AG10803 (cell line): ENCODE results near the gene NRG3.

ENCODE experiments used
- DNase-seq: peaks from one replicate; pipeline ENCODE4 v3.0.0; 2010; ENCODE audit warnings: low read depth
- H3K4me3 ChIP-seq: 2 replicates; pipeline ENCODE4 v1.5.1; 2011; ENCODE audit warnings: mild to moderate bottlenecking, low read length, control low read depth
- TF ChIP-seq, protein P1 (sequence below): conservative IDR thresholded peaks from 2 replicates; pipeline ENCODE4 v1.5.1; 2011; ENCODE audit warnings: mild to moderate bottlenecking, low read length, control low read depth, inconsistent platforms

NRG3 gene

GRCh38 chr10:81950358-81950757 is 75.4 kb downstream of the NRG3 start:
- DNase-seq = no peak
- TF ChIP-seq, protein P1, sequence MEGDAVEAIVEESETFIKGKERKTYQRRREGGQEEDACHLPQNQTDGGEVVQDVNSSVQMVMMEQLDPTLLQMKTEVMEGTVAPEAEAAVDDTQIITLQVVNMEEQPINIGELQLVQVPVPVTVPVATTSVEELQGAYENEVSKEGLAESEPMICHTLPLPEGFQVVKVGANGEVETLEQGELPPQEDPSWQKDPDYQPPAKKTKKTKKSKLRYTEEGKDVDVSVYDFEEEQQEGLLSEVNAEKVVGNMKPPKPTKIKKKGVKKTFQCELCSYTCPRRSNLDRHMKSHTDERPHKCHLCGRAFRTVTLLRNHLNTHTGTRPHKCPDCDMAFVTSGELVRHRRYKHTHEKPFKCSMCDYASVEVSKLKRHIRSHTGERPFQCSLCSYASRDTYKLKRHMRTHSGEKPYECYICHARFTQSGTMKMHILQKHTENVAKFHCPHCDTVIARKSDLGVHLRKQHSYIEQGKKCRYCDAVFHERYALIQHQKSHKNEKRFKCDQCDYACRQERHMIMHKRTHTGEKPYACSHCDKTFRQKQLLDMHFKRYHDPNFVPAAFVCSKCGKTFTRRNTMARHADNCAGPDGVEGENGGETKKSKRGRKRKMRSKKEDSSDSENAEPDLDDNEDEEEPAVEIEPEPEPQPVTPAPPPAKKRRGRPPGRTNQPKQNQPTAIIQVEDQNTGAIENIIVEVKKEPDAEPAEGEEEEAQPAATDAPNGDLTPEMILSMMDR = no peak
- H3K4me3 ChIP-seq = no peak overlapping the region

- H3K4me3 ChIP-seq = no peak overlapping the region
- TF ChIP-seq, protein P1 = no peak
- DNase-seq = no peak
Observed at GRCh38 chr10:81953420-81953819, 78.4 kb downstream of the NRG3 start.

DNA sequence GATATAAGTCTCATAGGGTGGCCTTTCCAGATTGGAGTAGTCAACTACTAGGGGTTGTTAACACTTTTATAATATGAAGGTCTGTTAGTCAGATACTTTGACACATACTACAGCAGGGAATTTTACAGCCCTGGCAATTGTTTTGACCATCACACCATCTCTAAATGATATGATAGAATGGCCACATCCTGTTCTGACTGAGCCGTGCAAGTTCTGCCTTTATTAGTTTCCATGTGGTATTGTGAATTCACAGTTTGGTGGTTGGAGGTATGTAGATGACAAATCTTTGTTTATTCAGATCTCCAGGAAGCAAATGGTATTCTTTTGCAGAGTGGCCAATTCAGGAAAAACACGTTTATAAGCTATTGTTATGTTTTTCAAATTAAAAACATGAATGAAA is 83.0 kb downstream of the NRG3 start:
- DNase-seq = no peak
- TF ChIP-seq, protein P1 = no peak
- no peak overlapping the region for H3K4me3 ChIP-seq

- no peak for DNase-seq
- H3K4me3 ChIP-seq = no peak overlapping the region
- TF ChIP-seq, protein P1 = no peak
Observed at GRCh38 chr10:81959016-81959415, 84.0 kb downstream of the NRG3 start.

- DNase-seq = no peak
- TF ChIP-seq, protein P1 = no peak
- no peak overlapping the region for H3K4me3 ChIP-seq
Observed at GRCh38 chr10:81961451-81962184, 86.6 kb downstream of the NRG3 start.

DNA sequence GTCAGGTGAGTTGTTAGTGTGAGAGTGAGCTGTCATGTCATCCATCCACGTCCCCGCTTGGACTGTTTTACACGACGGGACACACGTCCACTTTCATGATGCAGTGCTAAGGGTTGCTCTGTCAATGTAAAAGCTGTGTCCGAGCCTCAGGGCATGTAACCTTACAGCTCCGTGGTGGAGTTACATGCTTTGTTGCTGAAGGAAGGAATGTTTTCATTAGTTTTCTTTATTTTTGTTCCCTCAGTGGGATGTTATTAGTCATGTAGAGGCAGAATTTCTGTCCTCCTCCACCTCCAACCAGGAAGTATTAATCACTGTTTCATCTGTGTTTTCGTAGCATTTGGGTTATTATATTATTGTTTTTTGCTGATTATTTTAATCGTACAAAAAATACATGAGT is 88.6 kb downstream of the NRG3 start:
- TF ChIP-seq, protein P1 = no peak
- no peak overlapping the region for H3K4me3 ChIP-seq
- no peak for DNase-seq

DNA sequence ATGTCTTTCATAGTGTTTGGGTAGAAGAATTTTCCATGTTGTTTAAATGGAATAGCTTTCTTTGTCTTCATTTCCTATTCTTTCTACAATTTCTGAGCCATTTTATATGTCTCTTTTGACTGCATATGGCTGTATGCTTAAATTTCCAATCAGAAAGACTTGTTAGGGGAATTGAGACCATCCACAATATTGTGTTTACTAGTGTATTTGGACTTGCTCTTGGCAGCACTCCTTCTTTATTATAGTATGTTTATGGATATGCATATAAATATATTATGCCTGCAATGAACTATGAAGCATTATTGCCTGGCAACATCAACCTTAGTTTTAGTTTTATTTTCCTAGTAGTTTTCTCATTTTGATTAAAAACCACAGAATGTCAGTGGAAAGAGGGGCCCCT is 92.7 kb downstream of the NRG3 start:
- DNase-seq = no peak
- TF ChIP-seq, protein P1 = no peak

More for the DNA sequence above, 92.7 kb downstream of the NRG3 start:
- H3K4me3 ChIP-seq = no peak overlapping the region
